ENCODE data around the gene STK36. TPM values are rescaled to one million over a fixed set of nuclear protein-coding genes. Genes with fewer than 3 reads are reported as not detected.

Gene STK36
- total RNA-seq, 2 donors from 2014 or later = 17.8 to 36.7 TPM

DNA sequence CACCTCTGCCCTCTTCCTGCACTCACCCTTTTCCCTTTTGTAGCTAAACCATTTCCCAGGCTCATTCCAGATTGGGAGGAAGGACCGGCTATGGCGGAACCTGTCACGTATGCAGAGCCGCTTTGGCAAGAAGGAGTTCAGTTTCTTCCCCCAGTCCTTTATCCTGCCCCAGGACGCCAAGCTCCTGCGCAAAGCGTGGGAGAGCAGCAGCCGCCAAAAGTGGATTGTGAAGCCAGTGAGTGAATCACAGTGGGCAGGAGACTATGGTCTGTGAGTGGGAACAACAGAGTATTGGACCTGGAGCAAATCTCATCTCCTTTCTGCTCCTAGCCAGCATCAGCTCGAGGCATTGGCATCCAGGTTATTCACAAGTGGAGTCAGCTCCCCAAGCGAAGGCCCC is 75.1 kb downstream of the STK36 start:
- no peaks in the 10 kb centered on the region for H3K27me3 ChIP-seq
- TF ChIP-seq CTCF (IDR thresholded peaks at IDR 0.05) = no peak
- no peaks in the 10 kb centered on the region for H3K4me1 ChIP-seq
- H3K9me3 ChIP-seq = no peaks in the 10 kb centered on the region
- no peak overlapping the region for H3K9ac ChIP-seq (ENCODE audit: low read depth in 2 of 2, low read length in 2 of 2)
- intact Hi-C loops (cut with DNase I) = no loop called here
- no peak overlapping the region for H3K27ac ChIP-seq
- no peaks in the 10 kb centered on the region for H3K36me3 ChIP-seq
- no peak for DNase-seq
- no peak overlapping the region for H3K4me3 ChIP-seq

DNA sequence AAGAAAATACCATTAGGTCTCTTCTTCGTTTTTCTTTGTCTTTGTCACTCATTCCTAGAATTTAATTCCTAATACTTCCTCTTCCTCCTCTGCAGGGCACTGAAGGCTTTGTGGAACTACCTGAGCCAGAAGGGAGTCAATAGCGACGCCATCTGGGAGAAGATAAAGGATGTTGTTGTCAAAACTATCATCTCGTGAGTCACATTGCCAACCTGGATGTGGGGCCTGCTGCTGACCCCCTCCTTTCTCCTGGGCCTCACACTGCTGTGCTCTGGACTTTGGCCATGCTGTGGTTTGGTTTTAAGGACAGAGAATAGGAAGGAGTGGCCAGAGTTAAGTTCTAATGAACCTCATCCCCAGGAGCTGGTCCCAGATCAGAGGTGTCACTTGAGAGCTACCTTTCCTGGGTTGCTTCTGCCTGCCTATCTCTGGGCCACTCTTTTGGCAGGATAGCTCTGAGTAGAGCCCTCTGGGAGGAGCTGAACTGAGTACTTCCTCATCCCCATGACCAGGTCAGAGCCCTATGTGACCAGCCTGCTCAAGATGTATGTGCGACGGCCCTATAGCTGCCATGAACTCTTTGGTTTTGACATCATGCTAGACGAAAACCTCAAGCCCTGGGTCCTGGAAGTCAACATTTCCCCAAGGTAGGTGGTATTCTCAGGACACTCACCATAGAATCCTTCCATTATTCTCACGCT is 77.0 kb downstream of the STK36 start:
- DNase-seq = no peak
- no peak overlapping the region for H3K27ac ChIP-seq
- intact Hi-C loops (cut with DNase I) = no loop called here
- H3K9me3 ChIP-seq = no peaks in the 10 kb centered on the region
- H3K4me3 ChIP-seq = no peak overlapping the region
- TF ChIP-seq CTCF (IDR thresholded peaks at IDR 0.05) = no peak
- peaks cover 12% of the 10 kb centered on the region for H3K36me3 ChIP-seq
- H3K27me3 ChIP-seq = no peaks in the 10 kb centered on the region
- H3K9ac ChIP-seq (ENCODE audit: low read depth in 2 of 2, low read length in 2 of 2) = no peak overlapping the region
- no peaks in the 10 kb centered on the region for H3K4me1 ChIP-seq

Other genes with a start within 250 kb of the STK36 start
- gene USP37, start 103.7 kb upstream of the STK36 start, total RNA-seq = 10 to 100 TPM; 13.1 to 13.4 TPM
- gene CNOT9, start 103.2 kb upstream of the STK36 start, total RNA-seq = 10 to 100 TPM; 36.0 to 52.5 TPM
- gene PLCD4, start 64.2 kb upstream of the STK36 start, total RNA-seq = 1 to 10 TPM in 1 of 2 donors, under 1 TPM in 1; 0.54 to 1.6 TPM
- gene ZNF142, start 12.5 kb upstream of the STK36 start, total RNA-seq = 10 to 100 TPM; 14.8 to 25.3 TPM
- 10 to 100 TPM; 21.7 to 63.7 TPM for gene BCS1L, start 12.4 kb upstream of the STK36 start, total RNA-seq
- 10 to 100 TPM; 12.6 to 20.7 TPM for gene RNF25, start 84 bp upstream of the STK36 start, total RNA-seq
- gene TTLL4, start 38.7 kb downstream of the STK36 start, total RNA-seq = 10 to 100 TPM; 27.5 to 36.7 TPM
- gene CYP27A1, start 110.1 kb downstream of the STK36 start, total RNA-seq = 10 to 100 TPM; 21.7 to 54.0 TPM
- gene PRKAG3, start 159.7 kb downstream of the STK36 start, total RNA-seq = not detected
- gene WNT6, start 187.7 kb downstream of the STK36 start, total RNA-seq = under 1 TPM; 0.25 to 0.37 TPM
- under 1 TPM; 0.44 to 0.61 TPM for gene WNT10A, start 208.8 kb downstream of the STK36 start, total RNA-seq

Data from colonic mucosa (tissue), 4 donors.